A673 (cell line): Measurements from ENCODE around the gene SRGAP1. TPM values are rescaled to one million over a fixed set of nuclear protein-coding genes. Genes with fewer than 3 reads are reported as not detected.

Source experiments
- BruUV-seq: library from RNA; stranded (reverse); fragments of 400-500 nt; replicated peaks from 2 replicates; lab custom pipeline; 2021; lab: Mats Ljungman, UMichigan
- CTCF ChIA-PET: fragments of 300-600 bp; sonication (Branson Sonifier 250); formaldehyde crosslinking; loops from one replicate; lab custom pipeline; 2022; ENCODE audit warnings: antibody characterized with exemption; lab: Charles Lee
- POLR2A ChIA-PET: fragments of 300-600 bp; sonication (Branson Sonifier 250); formaldehyde crosslinking; loops from one replicate; lab custom pipeline; 2022; ENCODE audit warnings: antibody characterized with exemption; ENCODE audit not compliant: low non-redundant PET; lab: Charles Lee
- DNase-seq: peaks from one replicate; pipeline ENCODE4 v3.0.0-alpha.2; 2015; ENCODE audit warnings: low spot score
- H3K27ac ChIP-seq: fragments of 200-600 bp; sonication (generic); 2 replicates; pipeline ENCODE4 v1.5.1; 2016; ENCODE audit warnings: mixed run types, low read depth, mild to moderate bottlenecking, mixed read lengths, antibody characterized with exemption, low read length; ENCODE audit not compliant: poor library complexity, severe bottlenecking
- H3K27me3 ChIP-seq: fragments of 200-600 bp; sonication (generic); replicated peaks from 2 replicates; pipeline ENCODE4 v1.6.1; 2017; ENCODE audit warnings: mixed run types, low read depth, mild to moderate bottlenecking, mixed read lengths, antibody characterized with exemption, low read length; ENCODE audit not compliant: insufficient read depth, poor library complexity
- H3K36me3 ChIP-seq: fragments of 200-600 bp; sonication (generic); 2 replicates; pipeline ENCODE4 v1.6.1; 2016; ENCODE audit warnings: mixed run types, mild to moderate bottlenecking, mixed read lengths, antibody characterized with exemption, low read length; ENCODE audit not compliant: insufficient read depth, poor library complexity, severe bottlenecking
- H3K4me1 ChIP-seq: fragments of 200-600 bp; sonication (generic); 2 replicates; pipeline ENCODE4 v1.6.1; 2017; ENCODE audit warnings: mixed run types, mild to moderate bottlenecking, mixed read lengths, antibody characterized with exemption, low read length; ENCODE audit not compliant: insufficient read depth, poor library complexity, severe bottlenecking
- H3K4me3 ChIP-seq: fragments of 200-600 bp; sonication (generic); 2 replicates; pipeline ENCODE4 v1.5.1; 2016; ENCODE audit warnings: low read depth, mixed run types, mild to moderate bottlenecking, mixed read lengths, low read length; ENCODE audit not compliant: poor library complexity, severe bottlenecking
- H3K9me3 ChIP-seq: fragments of 200-600 bp; sonication (generic); 2 replicates; pipeline ENCODE4 v1.6.1; 2016; ENCODE audit warnings: mixed run types, low read depth, mild to moderate bottlenecking, mixed read lengths, antibody characterized with exemption, low read length; ENCODE audit not compliant: poor library complexity, severe bottlenecking
- EZH2 ChIP-seq: fragments of 200-600 bp; sonication (generic); IDR thresholded peaks from 2 replicates; pipeline ENCODE4 v1.6.1; 2017; ENCODE audit warnings: borderline replicate concordance, low read depth, mild to moderate bottlenecking, mixed read lengths, antibody characterized with exemption, low read length; ENCODE audit not compliant: poor library complexity, severe bottlenecking
- intact Hi-C: fragments of 100-400 bp; cut with micrococcal nuclease; formaldehyde crosslinking; loops from one replicate; pipeline ENCODE4 v1.10.0; 2022; ENCODE audit not compliant: unreplicated experiment
- total RNA-seq: library from RNA; stranded (reverse); gene quantifications from 2 replicates; pipeline ENCODE4 v1.2.3, GENCODE V29; 2021
- TF ChIP-seq, protein P1 (sequence below): fragments of 300-800, 200-600 bp; sonication (generic); conservative IDR thresholded peaks from 2 replicates; pipeline ENCODE4 v1.5.1; 2017; ENCODE audit warnings: low read depth, mild to moderate bottlenecking, antibody characterized with exemption, low read length, moderate library complexity, mixed read lengths

SRGAP1 gene
- total RNA-seq, 1 experiment from 2014 or later: 9.7 TPM

DNA sequence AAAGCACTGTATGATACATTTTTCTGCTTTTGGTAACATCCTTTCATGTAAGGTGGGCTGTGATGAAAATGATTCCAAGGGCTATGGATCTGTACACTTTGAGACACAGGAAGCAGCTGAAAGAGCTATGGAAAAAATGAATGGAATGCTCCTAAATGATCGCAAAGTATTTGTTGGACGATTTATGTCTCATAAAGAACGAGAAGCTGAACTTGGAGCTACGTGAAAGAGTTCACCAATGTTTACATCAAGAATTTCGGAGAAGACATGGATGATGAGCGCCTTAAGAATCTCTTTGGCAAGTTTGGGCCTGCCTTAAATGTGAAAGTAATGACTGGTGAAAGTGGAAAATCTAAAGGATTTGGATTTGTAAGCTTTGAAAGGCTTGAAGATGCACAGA is 22.1 kb upstream of the SRGAP1 start:
- no peaks in the 10 kb centered on the region for H3K27me3 ChIP-seq
- no TSS peak for BruUV-seq
- intact Hi-C loops: loop anchor here (10.0 kb wide), 1 partner anchor 872 kb away; no protein-coding TSS in a partner anchor
- DNase-seq: no peak
- H3K4me1 ChIP-seq: no peaks in the 10 kb centered on the region
- ChIA-PET CTCF (no interaction called here), POLR2A (no interaction called here)
- H3K27ac ChIP-seq: no peak overlapping the region
- H3K4me3 ChIP-seq: no peak overlapping the region
- no peaks in the 10 kb centered on the region for H3K36me3 ChIP-seq
- H3K9me3 ChIP-seq: no peaks in the 10 kb centered on the region
- TF ChIP-seq EZH2: no peak
- TF ChIP-seq, protein P1, sequence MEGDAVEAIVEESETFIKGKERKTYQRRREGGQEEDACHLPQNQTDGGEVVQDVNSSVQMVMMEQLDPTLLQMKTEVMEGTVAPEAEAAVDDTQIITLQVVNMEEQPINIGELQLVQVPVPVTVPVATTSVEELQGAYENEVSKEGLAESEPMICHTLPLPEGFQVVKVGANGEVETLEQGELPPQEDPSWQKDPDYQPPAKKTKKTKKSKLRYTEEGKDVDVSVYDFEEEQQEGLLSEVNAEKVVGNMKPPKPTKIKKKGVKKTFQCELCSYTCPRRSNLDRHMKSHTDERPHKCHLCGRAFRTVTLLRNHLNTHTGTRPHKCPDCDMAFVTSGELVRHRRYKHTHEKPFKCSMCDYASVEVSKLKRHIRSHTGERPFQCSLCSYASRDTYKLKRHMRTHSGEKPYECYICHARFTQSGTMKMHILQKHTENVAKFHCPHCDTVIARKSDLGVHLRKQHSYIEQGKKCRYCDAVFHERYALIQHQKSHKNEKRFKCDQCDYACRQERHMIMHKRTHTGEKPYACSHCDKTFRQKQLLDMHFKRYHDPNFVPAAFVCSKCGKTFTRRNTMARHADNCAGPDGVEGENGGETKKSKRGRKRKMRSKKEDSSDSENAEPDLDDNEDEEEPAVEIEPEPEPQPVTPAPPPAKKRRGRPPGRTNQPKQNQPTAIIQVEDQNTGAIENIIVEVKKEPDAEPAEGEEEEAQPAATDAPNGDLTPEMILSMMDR: no peak

- CTCF ChIA-PET: no interaction called here
- no TSS peak for BruUV-seq
- no peak overlapping the region for H3K4me3 ChIP-seq
Measured at GRCh38 chr12:63823040-63823439, 21.5 kb upstream of the SRGAP1 start.

GRCh38 chr12:63826006-63826585 is 18.4 kb upstream of the SRGAP1 start:
- intact Hi-C loops: loop anchor here (1.0 to 10.0 kb wide), 3 partner anchors 430 to 869 kb away; no protein-coding TSS in a partner anchor
- DNase-seq: peak; percentile 73
- ChIA-PET POLR2A (no interaction called here), CTCF (interaction anchor here (0.6 kb wide), 3 partner anchors 427 to 872 kb away, joined by 4 to 8 read pairs (median 5); no protein-coding TSS in a partner anchor)
- no peaks in the 10 kb centered on the region for H3K36me3 ChIP-seq
- no peaks in the 10 kb centered on the region for H3K4me1 ChIP-seq
- no TSS peak for BruUV-seq
- peaks cover 7% of the 10 kb centered on the region for H3K9me3 ChIP-seq
- no peak overlapping the region for H3K27ac ChIP-seq
- no peak overlapping the region for H3K4me3 ChIP-seq
- H3K27me3 ChIP-seq: no peaks in the 10 kb centered on the region
- TF ChIP-seq, protein P1: peak; percentile 93
- TF ChIP-seq EZH2: no peak

More at GRCh38 chr12:63823040-63823439, 21.5 kb upstream of the SRGAP1 start:
- Histone ChIP-seq H3K27me3 (no peaks in the 10 kb centered on the region), H3K36me3 (no peaks in the 10 kb centered on the region), H3K27ac (no peak overlapping the region), H3K4me1 (no peaks in the 10 kb centered on the region), H3K9me3 (no peaks in the 10 kb centered on the region)
- intact Hi-C loops: loop anchor here (10.0 kb wide), 1 partner anchor 872 kb away; no protein-coding TSS in a partner anchor
- DNase-seq: no peak
- POLR2A ChIA-PET: no interaction called here
- TF ChIP-seq, protein P1: no peak
- TF ChIP-seq EZH2: no peak
